Trophoblast cell (in vitro differentiated cells and primary cell): Measurements from ENCODE around the gene LRRTM2.

Experiments
- DNase-seq, 2 donors: peaks; one replicate each; pipeline ENCODE4 v3.0.0-alpha.2; 2016
- H2AFZ ChIP-seq: 2 replicates; pipeline ENCODE4 v1.6.1; 2013; ENCODE audit warnings: low read length, moderate library complexity, mild to moderate bottlenecking; ENCODE audit not compliant: insufficient read depth, poor library complexity
- H2AK5ac ChIP-seq: 2 replicates; pipeline ENCODE4 v1.6.1; 2013; ENCODE audit warnings: mild to moderate bottlenecking, low read length
- H2BK120ac ChIP-seq: 2 replicates; pipeline ENCODE4 v1.6.1; 2013; ENCODE audit warnings: low read length, mild to moderate bottlenecking, moderate library complexity; ENCODE audit not compliant: insufficient read depth, poor library complexity
- H2BK12ac ChIP-seq: 2 replicates; pipeline ENCODE4 v1.6.1; 2013; ENCODE audit warnings: mild to moderate bottlenecking, low read length, moderate library complexity
- H2BK5ac ChIP-seq: 2 replicates; pipeline ENCODE4 v1.6.1; 2013; ENCODE audit warnings: low read length, low read depth, moderate library complexity, mild to moderate bottlenecking; ENCODE audit not compliant: poor library complexity
- H3K14ac ChIP-seq: 2 replicates; pipeline ENCODE4 v1.6.1; 2013; ENCODE audit warnings: mild to moderate bottlenecking, low read length
- H3K18ac ChIP-seq: 2 replicates; pipeline ENCODE4 v1.6.1; 2013; ENCODE audit warnings: mild to moderate bottlenecking, low read length
- H3K23ac ChIP-seq: 2 replicates; pipeline ENCODE4 v1.6.1; 2013; ENCODE audit warnings: low read length
- H3K27ac ChIP-seq: 2 replicates; pipeline ENCODE4 v1.5.1; 2013; ENCODE audit warnings: low read depth, mild to moderate bottlenecking, inconsistent platforms, low read length, moderate library complexity
- H3K27me3 ChIP-seq: 2 replicates; pipeline ENCODE4 v1.6.1; 2013; ENCODE audit warnings: inconsistent platforms, mild to moderate bottlenecking, low read length, moderate library complexity; ENCODE audit not compliant: insufficient read depth
- H3K36me3 ChIP-seq, 2 experiments: 1 replicate in 1 of 2; 2 replicates in 1 of 2; pipeline ENCODE4 v1.6.1; 2013; ENCODE audit warnings: low read length in 2 of 2, mild to moderate bottlenecking in 2 of 2, moderate library complexity in 1 of 2; ENCODE audit not compliant: insufficient read depth in 2 of 2, control insufficient read depth in 1 of 2
- H3K4ac ChIP-seq: 2 replicates; pipeline ENCODE4 v1.6.1; 2013; ENCODE audit warnings: low read depth, mild to moderate bottlenecking, low read length, moderate library complexity
- H3K4me1 ChIP-seq, 2 experiments: 1 replicate in 1 of 2; 2 replicates in 1 of 2; pipeline ENCODE4 v1.6.1; 2013; ENCODE audit warnings: low read length in 2 of 2, mild to moderate bottlenecking in 2 of 2, moderate library complexity in 1 of 2; ENCODE audit not compliant: insufficient read depth in 2 of 2, control insufficient read depth in 1 of 2
- H3K4me2 ChIP-seq: 2 replicates; pipeline ENCODE4 v1.6.1; 2013; ENCODE audit warnings: inconsistent platforms, mild to moderate bottlenecking, low read length, moderate library complexity
- H3K4me3 ChIP-seq: 2 replicates; pipeline ENCODE4 v1.5.1; 2013; ENCODE audit warnings: mild to moderate bottlenecking, low read depth, low read length, inconsistent platforms
- H3K79me1 ChIP-seq: one replicate; pipeline ENCODE4 v1.6.1; 2013; ENCODE audit warnings: low read length
- H3K79me2 ChIP-seq: 2 replicates; pipeline ENCODE4 v1.6.1; 2013; ENCODE audit warnings: low read length, mild to moderate bottlenecking; ENCODE audit not compliant: control insufficient read depth, insufficient read depth, poor library complexity
- H3K9ac ChIP-seq: 2 replicates; pipeline ENCODE4 v1.6.1; 2013; ENCODE audit warnings: mild to moderate bottlenecking, low read length
- H3K9me3 ChIP-seq: 2 replicates; pipeline ENCODE4 v1.6.1; 2013; ENCODE audit warnings: low read depth, mild to moderate bottlenecking, control low read depth, inconsistent platforms, low read length; ENCODE audit not compliant: insufficient read depth
- H4K12ac ChIP-seq: 2 replicates; pipeline ENCODE4 v1.6.1; 2013; ENCODE audit warnings: low read depth, mild to moderate bottlenecking, low read length, moderate library complexity
- H4K8ac ChIP-seq: 2 replicates; pipeline ENCODE4 v1.6.1; 2013; ENCODE audit warnings: low read depth, mild to moderate bottlenecking, low read length, moderate library complexity
- H4K91ac ChIP-seq: one replicate; pipeline ENCODE4 v1.6.1; 2013; ENCODE audit warnings: low read depth, mild to moderate bottlenecking, low read length, moderate library complexity
- WGBS: extraction: QIAGEN DNeasy Blood & Tissue Kit; methylation state at CpG from one replicate; pipeline ENCODE4 v1.1.7; 2013; ENCODE audit warnings: missing lambda C conversion rate; ENCODE audit not compliant: insufficient read length, insufficient coverage; ENCODE audit errors: extremely low coverage; 5-methylcytosine and 5-hydroxymethylcytosine counted together

LRRTM2 gene

GRCh38 chr5:138873466-138874221, 1.5 kb downstream of the LRRTM2 start:
- H4K91ac ChIP-seq = no peak overlapping the region
- no peak overlapping the region for H2AK5ac ChIP-seq
- H3K79me1 ChIP-seq = peaks cover 3% of the 10 kb centered on the region
- no peak overlapping the region for H2AFZ ChIP-seq
- no peak overlapping the region for H3K14ac ChIP-seq
- no peak overlapping the region for H2BK120ac ChIP-seq
- no peak overlapping the region for H2BK12ac ChIP-seq
- no peak overlapping the region for H2BK5ac ChIP-seq
- DNase-seq = no peak
- no peak overlapping the region for H3K27ac ChIP-seq
- peaks cover 8% of the 10 kb centered on the region for H3K79me2 ChIP-seq
- no peak overlapping the region for H3K18ac ChIP-seq
- no peak overlapping the region for H3K4me3 ChIP-seq
- no CpG with 5 or more reads among the region's 17 CpGs for WGBS
- no peaks in the 10 kb centered on the region for H3K9me3 ChIP-seq
- no peak overlapping the region for H3K23ac ChIP-seq
- H3K9ac ChIP-seq = no peak overlapping the region
- no peak overlapping the region for H4K8ac ChIP-seq
- H3K4ac ChIP-seq = peak overlapping the region; percentile 42
- no peak overlapping the region for H4K12ac ChIP-seq
- H3K27me3 ChIP-seq = no peaks in the 10 kb centered on the region
- no peak overlapping the region for H3K4me2 ChIP-seq
- no peaks in the 10 kb centered on the region for H3K36me3 ChIP-seq
- peaks cover 4 to 5% of the 10 kb centered on the region in 2 experiments for H3K4me1 ChIP-seq

DNA sequence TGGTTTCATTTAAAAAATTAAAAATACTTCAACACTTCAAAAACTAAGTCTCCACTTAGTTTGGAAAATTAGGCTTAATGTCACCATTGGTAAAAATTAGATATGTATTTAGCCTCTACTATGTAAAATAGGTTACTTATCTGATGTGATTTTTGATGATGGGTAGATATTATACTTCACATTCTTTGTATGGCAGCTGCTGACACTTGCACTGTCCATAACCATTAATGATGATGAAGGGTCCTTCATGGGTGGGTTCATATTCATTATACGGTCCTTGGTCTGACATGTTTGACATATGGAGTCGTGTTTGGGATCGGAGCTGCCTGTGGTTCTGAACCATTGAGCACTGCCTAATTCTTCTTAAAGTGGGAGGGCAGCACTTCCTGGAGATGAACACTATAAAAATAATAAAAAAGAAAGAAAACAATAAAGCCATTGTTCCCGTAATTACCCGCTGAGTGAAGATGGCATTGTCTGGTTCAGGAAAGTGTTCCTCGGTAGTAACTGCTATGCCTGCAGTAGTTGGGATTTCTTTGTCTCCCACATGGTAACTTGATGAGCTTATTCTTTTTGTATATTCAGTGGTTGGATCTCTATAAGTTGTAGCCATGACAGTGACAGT, 2.2 kb downstream of the LRRTM2 start:
- H4K91ac ChIP-seq = no peak overlapping the region
- H2AK5ac ChIP-seq = no peak overlapping the region
- H2BK12ac ChIP-seq = no peak overlapping the region
- no peak overlapping the region for H2BK5ac ChIP-seq
- no peaks in the 10 kb centered on the region for H3K27me3 ChIP-seq
- peaks cover 4 to 9% of the 10 kb centered on the region in 2 experiments for H3K4me1 ChIP-seq
- H3K14ac ChIP-seq = no peak overlapping the region
- H3K36me3 ChIP-seq = no peaks in the 10 kb centered on the region
- no peaks in the 10 kb centered on the region for H3K9me3 ChIP-seq
- peaks cover 8% of the 10 kb centered on the region for H3K79me2 ChIP-seq
- no peak overlapping the region for H2BK120ac ChIP-seq
- no peak overlapping the region for H3K4me2 ChIP-seq
- H3K79me1 ChIP-seq = peaks cover 3% of the 10 kb centered on the region
- no peak overlapping the region for H3K9ac ChIP-seq
- DNase-seq = no peak
- H3K27ac ChIP-seq = no peak overlapping the region
- H4K12ac ChIP-seq = no peak overlapping the region
- no peak overlapping the region for H3K18ac ChIP-seq
- H4K8ac ChIP-seq = no peak overlapping the region
- H3K4me3 ChIP-seq = no peak overlapping the region
- no peak overlapping the region for H3K4ac ChIP-seq
- no peak overlapping the region for H3K23ac ChIP-seq
- no CpG with 5 or more reads among the region's 6 CpGs for WGBS
- no peak overlapping the region for H2AFZ ChIP-seq

DNA sequence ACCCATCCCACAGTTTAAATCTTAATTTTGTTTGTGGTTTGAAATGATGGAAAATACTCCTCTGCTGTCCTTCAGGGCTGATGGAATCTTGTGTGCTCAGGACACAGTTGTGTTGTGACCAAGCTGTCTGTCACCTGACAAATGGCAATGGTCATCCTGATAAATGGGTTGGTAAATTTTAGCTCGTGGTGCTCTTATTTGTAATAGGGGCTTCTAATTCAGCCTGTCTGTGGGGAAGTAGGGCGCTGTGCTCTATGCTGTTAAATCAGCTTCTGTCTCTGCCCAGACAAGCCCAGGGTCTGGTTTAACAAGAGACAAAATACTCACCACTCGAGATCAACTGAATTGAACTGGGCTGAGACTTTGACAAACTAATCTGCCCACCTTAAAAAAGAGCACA, 4.5 kb downstream of the LRRTM2 start:
- no peak overlapping the region for H4K91ac ChIP-seq
- H3K79me2 ChIP-seq = peaks cover 6% of the 10 kb centered on the region
- H3K79me1 ChIP-seq = peaks cover 3% of the 10 kb centered on the region
- no peak overlapping the region for H3K4me3 ChIP-seq
- H4K8ac ChIP-seq = no peak overlapping the region
- H3K9me3 ChIP-seq = no peaks in the 10 kb centered on the region
- no peak overlapping the region for H2BK12ac ChIP-seq
- H3K23ac ChIP-seq = no peak overlapping the region
- peak overlapping the region; percentile 27 for H3K27ac ChIP-seq
- no peak overlapping the region for H4K12ac ChIP-seq
- no peak for DNase-seq
- H3K9ac ChIP-seq = no peak overlapping the region
- no peaks in the 10 kb centered on the region for H3K27me3 ChIP-seq
- H3K4me1 ChIP-seq = peaks cover 4 to 12% of the 10 kb centered on the region in 2 experiments
- no peaks in the 10 kb centered on the region for H3K36me3 ChIP-seq
- no peak overlapping the region for H2BK5ac ChIP-seq
- WGBS = no CpG with 5 or more reads among the region's 3 CpGs
- H3K18ac ChIP-seq = no peak overlapping the region
- H2BK120ac ChIP-seq = peak overlapping the region; percentile 4
- no peak overlapping the region for H3K4me2 ChIP-seq
- no peak overlapping the region for H3K14ac ChIP-seq
- H2AK5ac ChIP-seq = no peak overlapping the region
- no peak overlapping the region for H2AFZ ChIP-seq
- peak overlapping the region; percentile 70 for H3K4ac ChIP-seq

- Histone ChIP-seq H3K36me3 (no peaks in the 10 kb centered on the region), H3K79me2 (peaks cover 6% of the 10 kb centered on the region), H3K27me3 (no peaks in the 10 kb centered on the region), H2AK5ac (no peak overlapping the region), H2BK120ac (no peak overlapping the region), H3K14ac (no peak overlapping the region), H3K9me3 (no peaks in the 10 kb centered on the region), H3K4me2 (no peak overlapping the region), H2BK5ac (no peak overlapping the region), H3K79me1 (peaks cover 3% of the 10 kb centered on the region), H3K27ac (no peak overlapping the region), H4K12ac (no peak overlapping the region), H3K4me3 (no peak overlapping the region), H3K4me1 (peaks cover 4 to 12% of the 10 kb centered on the region in 2 experiments), H3K9ac (no peak overlapping the region), H2AFZ (no peak overlapping the region), H4K8ac (no peak overlapping the region), H3K23ac (no peak overlapping the region), H2BK12ac (no peak overlapping the region), H4K91ac (no peak overlapping the region), H3K18ac (no peak overlapping the region), H3K4ac (no peak overlapping the region)
- no CpG with 5 or more reads among the region's 5 CpGs for WGBS
- no peak for DNase-seq
Observed at GRCh38 chr5:138869763-138870500, 5.2 kb downstream of the LRRTM2 start.
